HG03064 (cell line): ENCODE data around the gene XPNPEP2.

Experiments used
- ATAC-seq: cut with Tn5 transposase; IDR thresholded peaks from one replicate; pipeline ENCODE4 v1.9.1; 2021; ENCODE audit warnings: low read depth; ENCODE audit not compliant: unreplicated experiment

Gene XPNPEP2

DNA sequence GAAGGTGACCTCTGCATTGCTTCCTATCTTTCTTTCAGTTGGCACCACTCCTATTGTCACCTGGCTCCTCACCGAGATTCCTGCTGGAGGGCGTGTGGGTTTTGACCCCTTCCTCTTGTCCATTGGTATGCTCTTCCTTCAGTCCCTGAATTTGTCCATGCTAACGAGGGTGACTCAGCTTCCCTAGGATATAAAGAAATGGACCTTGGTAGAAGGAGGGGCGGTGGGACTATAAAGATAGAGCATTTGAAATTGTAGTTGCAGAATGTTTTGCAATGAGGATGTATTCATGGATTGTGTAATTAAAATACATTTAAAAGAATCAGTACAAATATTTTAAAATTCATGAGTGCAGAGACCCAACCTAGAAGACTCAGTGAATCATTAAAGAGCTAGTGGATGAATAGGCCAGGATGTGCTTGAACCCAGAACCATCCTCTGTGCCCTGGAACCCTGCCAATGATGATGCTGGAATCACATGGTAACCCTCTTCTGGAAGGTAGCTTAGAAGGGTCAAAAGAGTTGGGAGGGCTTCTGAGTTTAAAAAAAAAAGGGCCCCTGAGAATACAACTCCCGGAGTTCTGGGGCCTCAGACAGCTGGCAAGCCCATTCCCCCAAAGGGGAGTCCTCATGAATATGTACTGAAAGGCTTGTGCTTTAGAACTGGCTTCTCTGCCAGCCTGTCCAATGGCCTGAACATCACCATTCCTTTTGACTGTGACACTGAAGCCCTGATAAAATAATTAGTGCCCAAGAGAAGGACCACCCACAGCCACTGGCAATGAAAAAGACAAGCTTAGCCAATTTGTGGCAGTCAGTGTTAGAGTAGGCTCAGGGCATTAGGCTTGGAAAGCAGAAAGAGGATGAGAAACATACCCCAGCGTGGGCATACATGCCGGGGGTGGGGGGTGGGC lies 8.0 kb downstream of the XPNPEP2 start:
- ATAC-seq, result no peak

DNA sequence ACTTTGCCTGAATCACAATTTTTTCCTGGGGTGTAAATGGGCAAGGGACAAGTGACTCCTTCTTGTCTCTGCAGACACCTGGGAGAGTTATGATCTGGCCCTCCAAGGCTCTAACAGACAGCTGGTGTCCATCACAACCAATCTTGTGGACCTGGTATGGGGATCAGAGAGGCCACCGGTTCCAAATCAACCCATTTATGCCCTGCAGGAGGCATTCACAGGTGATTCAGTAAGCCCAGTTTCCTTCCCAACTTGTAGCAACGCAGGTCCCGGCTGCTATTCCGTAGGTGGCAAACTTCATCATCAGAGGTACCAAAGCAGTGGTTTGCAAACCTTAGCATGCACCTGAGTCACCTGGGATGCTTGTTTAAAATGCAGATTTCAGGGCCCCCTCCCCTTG lies 8.8 kb downstream of the XPNPEP2 start:
- ATAC-seq, result no peak

- ATAC-seq, result no peak
These were observed 9.5 kb downstream of the XPNPEP2 start for GRCh38 chrX:129748305-129748704.

DNA sequence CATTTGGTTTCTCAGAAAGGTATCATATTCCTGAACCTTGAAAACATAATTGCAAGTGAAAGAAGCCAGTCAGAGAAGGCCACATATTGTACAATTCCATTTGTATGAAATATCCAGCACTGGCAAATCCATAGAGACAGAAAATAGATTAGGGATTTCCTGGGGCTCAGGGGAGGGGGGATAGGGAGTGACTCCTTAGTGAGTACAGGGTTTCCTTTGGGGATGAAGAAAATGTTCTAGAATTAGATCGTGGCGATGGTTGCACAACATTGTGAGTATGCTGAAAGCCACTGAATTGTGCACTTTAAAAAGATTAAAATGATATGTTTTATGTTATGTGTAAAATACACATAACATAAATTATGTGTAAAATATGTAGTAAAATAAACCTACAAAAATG lies 10.3 kb downstream of the XPNPEP2 start:
- ATAC-seq, result no peak

- ATAC-seq, result no peak
These were observed 12.2 kb downstream of the XPNPEP2 start for GRCh38 chrX:129750971-129751370.

DNA sequence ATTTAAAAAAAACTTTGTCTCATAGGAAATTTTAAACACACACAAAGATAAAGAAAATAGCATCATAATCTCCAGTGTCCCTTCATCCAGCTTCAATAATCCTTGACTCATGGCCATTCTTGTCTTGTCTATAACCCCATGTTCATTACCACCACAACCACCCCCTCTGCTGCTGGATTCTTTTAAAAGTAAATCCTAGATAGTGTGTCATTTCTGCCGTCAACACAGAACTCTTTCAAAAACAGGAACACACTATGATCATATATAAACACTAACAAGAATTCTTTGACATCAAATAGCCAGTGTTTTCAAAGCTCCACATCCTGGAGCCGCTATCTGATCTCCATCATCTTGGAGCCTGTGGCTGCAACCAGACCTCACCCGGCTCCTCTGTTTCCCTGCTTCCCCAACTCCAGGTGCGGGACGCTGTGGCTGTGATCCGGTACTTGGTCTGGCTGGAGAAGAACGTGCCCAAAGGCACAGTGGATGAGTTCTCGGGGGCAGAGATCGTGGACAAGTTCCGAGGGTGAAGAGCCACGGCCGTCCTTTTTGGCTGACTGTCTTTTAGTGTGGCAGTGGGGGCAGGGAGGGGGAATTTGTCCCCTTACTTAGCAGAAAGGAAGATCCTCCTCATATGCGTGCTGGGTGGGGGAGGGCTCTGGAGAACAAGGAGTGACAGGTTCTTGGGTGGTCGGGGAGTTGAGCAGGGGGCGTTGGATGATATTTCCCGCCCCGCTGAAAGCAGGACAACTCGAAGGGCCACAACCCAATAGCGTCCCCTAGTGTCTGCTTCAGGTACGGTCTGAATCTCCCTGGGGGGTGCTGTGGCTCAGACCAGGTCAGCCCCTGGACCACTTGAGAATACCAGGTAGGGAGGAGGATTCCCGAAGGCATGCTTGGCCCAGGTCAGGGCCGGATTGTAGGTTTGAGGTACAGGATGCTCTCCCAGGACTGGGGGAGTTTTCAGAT lies 15.6 kb downstream of the XPNPEP2 start:
- ATAC-seq, result no peak

- ATAC-seq, result no peak
These were observed 17.2 kb downstream of the XPNPEP2 start for GRCh38 chrX:129755779-129756650.

GRCh38 chrX:129759576-129760061 lies 20.8 kb downstream of the XPNPEP2 start:
- peak; percentile 53 for ATAC-seq

GRCh38 chrX:129760155-129760554 lies 21.4 kb downstream of the XPNPEP2 start:
- no peak for ATAC-seq

GRCh38 chrX:129760981-129761380 lies 22.2 kb downstream of the XPNPEP2 start:
- ATAC-seq, result no peak

DNA sequence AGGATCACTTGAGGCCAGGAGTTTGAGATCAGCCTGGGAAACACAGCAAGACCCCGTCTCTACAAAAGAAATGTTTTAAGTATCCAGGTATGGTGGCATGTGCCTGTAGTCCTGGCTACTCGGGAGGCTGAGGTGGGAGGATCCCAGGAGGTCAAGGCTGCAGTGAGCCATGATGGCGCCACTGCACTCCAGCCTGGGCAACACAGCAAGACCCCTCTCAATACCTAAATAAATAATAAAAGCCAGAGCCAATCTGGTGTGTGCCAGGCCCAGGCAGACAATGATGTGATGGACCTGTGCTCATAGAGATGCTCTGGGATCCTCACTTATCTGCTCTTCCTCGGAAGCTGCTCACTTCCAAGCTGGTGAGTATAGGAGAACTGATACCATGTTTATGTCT lies 22.8 kb downstream of the XPNPEP2 start:
- no peak for ATAC-seq

DNA sequence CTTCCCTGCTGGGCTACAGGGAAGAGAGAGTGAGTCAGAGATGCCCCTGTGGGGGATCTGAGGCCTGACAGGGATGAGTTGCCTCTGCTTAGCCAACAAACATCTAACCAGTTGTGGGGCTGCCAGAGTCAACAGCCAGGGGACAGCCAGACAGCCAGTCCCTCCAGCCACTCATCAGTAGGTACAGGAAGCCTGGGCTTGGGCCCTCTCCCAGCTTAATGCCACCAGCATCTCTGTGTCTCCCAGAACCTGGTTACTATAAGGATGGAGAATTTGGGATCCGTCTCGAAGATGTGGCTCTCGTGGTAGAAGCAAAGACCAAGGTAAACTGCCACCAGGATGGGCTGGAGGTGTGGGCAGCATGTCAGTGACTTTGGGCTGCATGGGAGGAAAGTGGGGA lies 23.7 kb downstream of the XPNPEP2 start:
- ATAC-seq, result no peak

DNA sequence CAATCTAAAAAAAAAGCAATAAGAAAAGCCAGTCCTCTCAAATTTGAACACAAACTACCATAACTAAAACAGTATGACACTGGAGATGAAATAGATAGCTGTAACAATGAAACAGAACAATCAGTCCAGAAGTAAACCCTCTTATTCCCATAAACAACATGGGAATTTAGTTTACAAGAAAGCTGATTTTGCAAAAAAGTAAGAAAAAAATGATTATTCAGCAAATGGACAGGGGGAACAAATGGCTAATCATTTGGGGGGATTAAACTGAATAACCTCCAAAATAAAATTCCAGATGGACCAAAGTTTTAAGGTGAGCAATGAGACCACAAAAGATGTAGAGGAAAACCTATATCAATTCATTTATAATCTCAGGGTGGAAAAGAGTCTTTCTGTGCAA lies 24.9 kb downstream of the XPNPEP2 start:
- no peak for ATAC-seq

- no peak for ATAC-seq
These were observed 29.4 kb downstream of the XPNPEP2 start for GRCh38 chrX:129768186-129768585.

- ATAC-seq, result no peak
These were observed 30.0 kb downstream of the XPNPEP2 start for GRCh38 chrX:129768586-129769466.

- ATAC-seq, result peak; percentile 32
These were observed 30.8 kb downstream of the XPNPEP2 start for GRCh38 chrX:129769467-129770154.

GRCh38 chrX:129771266-129771995 lies 32.7 kb downstream of the XPNPEP2 start:
- no peak for ATAC-seq
